ENCODE data around the gene CUZD1.

CUZD1 gene, protein sequence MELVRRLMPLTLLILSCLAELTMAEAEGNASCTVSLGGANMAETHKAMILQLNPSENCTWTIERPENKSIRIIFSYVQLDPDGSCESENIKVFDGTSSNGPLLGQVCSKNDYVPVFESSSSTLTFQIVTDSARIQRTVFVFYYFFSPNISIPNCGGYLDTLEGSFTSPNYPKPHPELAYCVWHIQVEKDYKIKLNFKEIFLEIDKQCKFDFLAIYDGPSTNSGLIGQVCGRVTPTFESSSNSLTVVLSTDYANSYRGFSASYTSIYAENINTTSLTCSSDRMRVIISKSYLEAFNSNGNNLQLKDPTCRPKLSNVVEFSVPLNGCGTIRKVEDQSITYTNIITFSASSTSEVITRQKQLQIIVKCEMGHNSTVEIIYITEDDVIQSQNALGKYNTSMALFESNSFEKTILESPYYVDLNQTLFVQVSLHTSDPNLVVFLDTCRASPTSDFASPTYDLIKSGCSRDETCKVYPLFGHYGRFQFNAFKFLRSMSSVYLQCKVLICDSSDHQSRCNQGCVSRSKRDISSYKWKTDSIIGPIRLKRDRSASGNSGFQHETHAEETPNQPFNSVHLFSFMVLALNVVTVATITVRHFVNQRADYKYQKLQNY

DNA sequence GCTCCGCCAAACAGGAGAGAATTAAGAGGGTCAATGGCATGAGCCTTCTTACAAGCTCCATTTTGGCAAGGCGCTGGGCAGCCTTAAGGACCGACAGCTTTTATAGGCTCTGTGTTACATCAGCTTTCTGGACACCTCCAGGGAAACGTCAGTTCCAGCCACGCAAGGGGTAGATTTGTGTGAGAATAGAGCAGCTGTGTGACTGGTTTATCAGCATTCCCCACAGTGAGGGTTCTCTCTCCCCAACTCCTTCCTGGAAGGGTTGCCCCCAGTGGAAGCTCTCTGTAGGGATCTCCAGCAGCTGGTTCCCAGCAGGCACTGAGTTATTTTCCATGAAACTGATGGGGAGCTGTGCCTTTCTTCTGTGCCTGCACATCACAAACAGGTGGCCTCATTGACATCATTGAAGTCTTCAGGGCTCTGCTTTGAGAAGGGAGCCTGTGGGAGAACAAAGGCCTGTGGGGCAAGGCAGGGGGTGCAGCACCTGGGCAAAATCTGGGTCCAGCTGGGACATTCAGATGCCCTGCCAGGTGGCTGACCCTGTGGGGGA, at the start of gene CUZD1:
TSS of gene CUZD1 (minus strand) at position 75 of the 550 bp plus-strand sequence. CDS start at position 61, 14 bp downstream.
- DNase-seq (ENCODE audit: low read depth) = no peak
- TF ChIP-seq, protein P1, sequence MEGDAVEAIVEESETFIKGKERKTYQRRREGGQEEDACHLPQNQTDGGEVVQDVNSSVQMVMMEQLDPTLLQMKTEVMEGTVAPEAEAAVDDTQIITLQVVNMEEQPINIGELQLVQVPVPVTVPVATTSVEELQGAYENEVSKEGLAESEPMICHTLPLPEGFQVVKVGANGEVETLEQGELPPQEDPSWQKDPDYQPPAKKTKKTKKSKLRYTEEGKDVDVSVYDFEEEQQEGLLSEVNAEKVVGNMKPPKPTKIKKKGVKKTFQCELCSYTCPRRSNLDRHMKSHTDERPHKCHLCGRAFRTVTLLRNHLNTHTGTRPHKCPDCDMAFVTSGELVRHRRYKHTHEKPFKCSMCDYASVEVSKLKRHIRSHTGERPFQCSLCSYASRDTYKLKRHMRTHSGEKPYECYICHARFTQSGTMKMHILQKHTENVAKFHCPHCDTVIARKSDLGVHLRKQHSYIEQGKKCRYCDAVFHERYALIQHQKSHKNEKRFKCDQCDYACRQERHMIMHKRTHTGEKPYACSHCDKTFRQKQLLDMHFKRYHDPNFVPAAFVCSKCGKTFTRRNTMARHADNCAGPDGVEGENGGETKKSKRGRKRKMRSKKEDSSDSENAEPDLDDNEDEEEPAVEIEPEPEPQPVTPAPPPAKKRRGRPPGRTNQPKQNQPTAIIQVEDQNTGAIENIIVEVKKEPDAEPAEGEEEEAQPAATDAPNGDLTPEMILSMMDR (conservative IDR thresholded peaks at IDR 0.05; ENCODE audit: low read length) = no peak
- no peak within 1 kb of the TSS for H3K4me3 ChIP-seq (ENCODE audit: low read length)

DNA sequence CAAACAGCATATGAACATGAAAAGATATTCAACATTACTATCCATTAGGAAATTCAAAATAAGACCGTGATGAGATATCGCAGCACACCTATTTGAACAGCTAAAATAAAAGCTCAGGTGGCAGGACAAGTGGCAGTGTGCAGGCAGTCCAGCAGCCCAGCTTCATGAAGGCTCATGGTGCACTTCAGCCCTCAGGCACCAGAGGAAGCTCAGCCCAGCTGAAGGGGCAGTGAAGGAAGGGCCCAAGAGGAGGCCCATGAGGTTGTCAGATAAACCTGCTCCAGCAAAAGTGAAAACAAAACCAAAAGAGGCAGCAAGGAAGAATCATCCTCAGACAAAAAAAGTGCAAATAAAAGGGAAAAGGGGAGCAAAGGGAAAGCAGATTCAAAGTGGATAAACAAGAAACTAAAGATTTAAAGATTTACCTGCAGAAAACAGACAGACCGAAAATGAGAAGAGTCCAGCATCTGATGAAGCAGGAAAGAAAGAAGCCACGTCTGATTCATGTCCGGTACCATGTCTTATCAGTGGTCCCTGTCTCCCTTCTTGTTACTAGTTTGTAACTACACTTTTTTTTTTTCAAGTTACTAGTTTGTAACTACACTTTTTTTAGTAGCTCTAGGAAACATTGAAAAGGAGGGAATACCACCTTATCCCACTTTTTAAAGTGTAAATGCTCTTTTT, 48.7 kb upstream of the CUZD1 start:
- TF ChIP-seq, protein P1 (conservative IDR thresholded peaks at IDR 0.05; ENCODE audit: low read length) = no peak
- no peak for DNase-seq (ENCODE audit: low read depth)
- no peak overlapping the region for H3K4me3 ChIP-seq (ENCODE audit: low read length)

DNA sequence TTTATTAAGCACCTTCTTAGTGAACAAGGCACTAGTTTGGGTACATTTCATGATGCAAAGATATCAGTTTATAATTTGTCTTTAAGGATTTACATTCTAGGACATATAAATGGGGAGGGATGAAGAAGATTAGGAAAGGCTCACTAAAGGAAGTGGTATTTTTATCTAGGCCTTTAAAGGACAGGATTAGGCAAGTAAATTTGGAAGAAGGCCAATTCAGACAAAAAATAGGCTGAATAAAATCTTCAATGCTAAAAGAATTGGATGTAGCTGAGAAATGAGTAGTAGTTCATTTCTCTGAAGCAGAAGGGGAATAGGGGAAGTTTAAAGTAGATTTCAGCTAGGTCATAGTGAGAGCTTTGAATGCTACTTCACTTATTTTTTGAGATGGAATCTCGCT, 38.5 kb upstream of the CUZD1 start:
- TF ChIP-seq, protein P1 (conservative IDR thresholded peaks at IDR 0.05; ENCODE audit: low read length) = no peak
- H3K4me3 ChIP-seq (ENCODE audit: low read length) = no peak overlapping the region
- no peak for DNase-seq (ENCODE audit: low read depth)

DNA sequence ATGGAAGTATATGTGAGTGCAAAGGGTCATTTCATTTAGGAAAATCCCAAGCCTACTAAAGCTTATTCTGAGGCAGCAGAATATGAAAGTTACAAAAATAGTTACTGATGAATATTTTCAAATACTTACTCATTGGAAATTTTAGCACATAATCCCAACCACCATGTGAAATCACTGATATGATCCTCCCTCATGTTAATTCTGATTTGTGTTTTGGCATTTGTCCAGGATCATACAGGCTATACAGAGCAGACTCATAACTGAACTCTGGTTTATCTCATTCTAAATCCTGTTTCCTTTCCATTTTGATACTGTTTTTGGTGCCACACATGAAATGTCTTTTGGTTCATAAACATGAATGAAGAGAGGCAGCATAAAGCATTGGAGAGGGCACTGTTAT, 37.1 kb upstream of the CUZD1 start:
- no peak for DNase-seq (ENCODE audit: low read depth)
- TF ChIP-seq, protein P1 (conservative IDR thresholded peaks at IDR 0.05; ENCODE audit: low read length) = no peak
- H3K4me3 ChIP-seq (ENCODE audit: low read length) = no peak overlapping the region

DNA sequence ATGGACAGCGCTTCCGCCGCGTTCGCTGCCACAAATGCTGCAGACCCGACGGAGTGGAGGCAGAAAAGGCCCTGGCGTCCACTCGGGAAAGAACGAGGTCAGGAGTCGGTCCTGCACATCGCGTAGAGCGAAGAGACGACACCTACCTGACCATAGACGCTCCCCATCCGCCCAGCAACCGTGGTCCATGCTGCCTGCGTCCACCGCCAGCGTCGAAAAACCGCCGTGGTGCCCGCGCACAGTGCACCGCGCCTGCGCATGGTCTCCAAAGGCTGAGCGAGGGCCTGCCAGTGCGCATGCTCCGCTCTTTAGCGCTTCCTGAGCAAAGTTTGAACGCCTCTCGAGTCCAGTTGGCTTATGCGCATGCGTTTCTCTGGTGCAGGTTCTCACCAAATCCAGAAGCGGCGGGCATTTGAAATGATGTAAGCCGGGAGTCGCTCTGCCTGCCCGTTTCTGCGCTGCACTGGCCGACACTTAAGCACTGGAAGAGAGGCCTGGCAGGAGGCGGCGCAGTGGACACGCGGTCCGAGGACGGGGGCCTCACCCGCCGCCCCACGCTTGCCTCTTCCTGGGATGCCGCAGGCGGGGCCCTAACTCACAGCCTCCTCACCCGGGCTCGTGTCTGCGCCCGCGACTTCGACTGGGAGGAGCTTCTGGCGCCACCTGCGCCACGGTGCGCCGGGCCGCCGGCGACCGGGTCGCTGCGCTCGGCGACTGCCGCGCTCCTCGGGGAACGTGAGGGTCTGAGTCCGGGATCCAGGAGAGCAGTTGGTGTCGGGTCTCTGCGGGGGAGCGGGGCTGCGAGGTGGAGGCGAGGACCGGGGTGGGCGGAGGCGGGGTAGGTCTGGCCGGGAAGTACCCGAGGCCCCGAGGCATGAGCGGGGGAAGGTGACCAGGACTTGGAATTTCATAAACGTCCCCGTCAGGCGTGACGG, 33.9 kb upstream of the CUZD1 start, which contains the start of gene FAM24B:
TSS of gene FAM24B (minus strand) at position 243 of the 935 bp plus-strand sequence. CDS start 29,066 bp downstream, outside the sequence.
- peak within 1 kb of the TSS; percentile 92 for H3K4me3 ChIP-seq (ENCODE audit: low read length)
- TF ChIP-seq, protein P1 (conservative IDR thresholded peaks at IDR 0.05; ENCODE audit: low read length) = no peak
- DNase-seq (ENCODE audit: low read depth) = peak; percentile 97

DNA sequence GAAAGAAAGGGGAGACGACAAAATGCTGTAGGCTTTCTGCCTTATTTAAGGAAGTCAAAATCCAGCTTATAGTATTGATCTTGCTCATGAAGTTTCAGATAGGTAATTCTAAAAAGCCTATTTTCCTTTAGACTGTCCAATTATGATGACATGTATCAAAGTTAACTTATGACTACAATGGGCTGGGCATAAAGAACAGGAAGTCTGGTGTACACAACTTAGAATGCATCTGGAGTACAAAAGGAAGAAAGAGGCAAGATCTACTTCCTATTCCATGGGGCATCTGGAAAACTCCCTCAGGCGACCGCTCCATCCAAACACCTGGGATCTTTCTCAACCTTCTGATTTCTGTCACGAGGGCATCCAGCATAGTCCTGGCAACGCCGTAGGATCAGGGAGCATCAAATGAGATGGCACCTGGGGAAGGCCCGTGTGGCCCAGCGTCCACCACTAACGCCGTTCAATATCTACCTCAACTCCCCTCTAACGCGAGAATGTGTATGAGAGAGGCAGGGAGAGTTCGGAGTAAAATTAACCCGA, 33.2 kb upstream of the CUZD1 start:
- peak; percentile 25 for DNase-seq (ENCODE audit: low read depth)
- peak overlapping the region; percentile 92 for H3K4me3 ChIP-seq (ENCODE audit: low read length)
- TF ChIP-seq, protein P1 (conservative IDR thresholded peaks at IDR 0.05; ENCODE audit: low read length) = no peak

Measured in AG10803 (cell line).